Neural cell (in vitro differentiated cells): ENCODE results near the gene DOK6. TPM values are rescaled to one million over a fixed set of nuclear protein-coding genes. Genes with fewer than 3 reads are reported as not detected.

Source experiments
- H2AFZ ChIP-seq: fragments of 200-600, 300-800 bp; sonication (generic), shearing (Covaris generic); 2 replicates; pipeline ENCODE4 v1.6.0; 2014; ENCODE audit warnings: low read depth, mild to moderate bottlenecking, antibody characterized with exemption, low read length, moderate library complexity
- H3F3A ChIP-seq: fragments of 200-600 bp; shearing (Covaris generic); 2 replicates; pipeline ENCODE4 v1.6.1; 2016; ENCODE audit warnings: mild to moderate bottlenecking, moderate library complexity, mixed read lengths, antibody characterized with exemption, low read length; ENCODE audit not compliant: insufficient read depth, poor library complexity, severe bottlenecking
- H3K27ac ChIP-seq: fragments of 200-600, 300-800 bp; sonication (generic), shearing (Covaris generic); 2 replicates; pipeline ENCODE4 v1.5.1; 2014; ENCODE audit warnings: mild to moderate bottlenecking, low read length, moderate library complexity
- H3K27me3 ChIP-seq: fragments of 300-800, 200-600 bp; sonication (generic), shearing (Covaris generic); 2 replicates; pipeline ENCODE4 v1.6.0; 2014; ENCODE audit warnings: mild to moderate bottlenecking, low read depth, low read length, moderate library complexity; ENCODE audit not compliant: insufficient read depth
- H3K36me3 ChIP-seq: fragments of 300-800, 200-600 bp; sonication (generic), shearing (Covaris generic); 2 replicates; pipeline ENCODE4 v1.5.1; 2014; ENCODE audit warnings: mild to moderate bottlenecking, antibody characterized with exemption, low read length, moderate library complexity; ENCODE audit not compliant: insufficient read depth
- H3K4me2 ChIP-seq: fragments of 300-800, 200-600 bp; sonication (generic), shearing (Covaris generic); 2 replicates; pipeline ENCODE4 v1.6.0; 2014; ENCODE audit warnings: mild to moderate bottlenecking, low read length
- H3K4me3 ChIP-seq: fragments of 300-800, 200-600 bp; sonication (generic), shearing (Covaris generic); 2 replicates; pipeline ENCODE4 v1.5.1; 2014; ENCODE audit warnings: mild to moderate bottlenecking, low read length, moderate library complexity
- H3K79me2 ChIP-seq: fragments of 200-600 bp; shearing (Covaris generic); replicated peaks from 2 replicates; pipeline ENCODE4 v1.6.0; 2014; ENCODE audit warnings: mild to moderate bottlenecking, low read length, moderate library complexity; ENCODE audit not compliant: insufficient read depth
- H3K9ac ChIP-seq: fragments of 300-800, 200-600 bp; sonication (generic), shearing (Covaris generic); 2 replicates; pipeline ENCODE4 v1.6.1; 2016; ENCODE audit warnings: mild to moderate bottlenecking, low read length, mixed read lengths
- H3K9me2 ChIP-seq: fragments of 200-600 bp; shearing (Covaris generic); 2 replicates; pipeline ENCODE4 v1.6.1; 2016; ENCODE audit warnings: mild to moderate bottlenecking, low read length, mixed read lengths; ENCODE audit not compliant: insufficient read depth
- H3K9me3 ChIP-seq: fragments of 200-600, 300-800 bp; sonication (generic), shearing (Covaris generic); 2 replicates; pipeline ENCODE4 v1.6.1; 2016; ENCODE audit warnings: mild to moderate bottlenecking, mixed run types, low read length, moderate library complexity, mixed read lengths
- H4K20me1 ChIP-seq: fragments of 200-600 bp; shearing (Covaris generic); 2 replicates; pipeline ENCODE4 v1.6.1; 2016; ENCODE audit warnings: mild to moderate bottlenecking, mixed run types; ENCODE audit not compliant: insufficient read depth
- EP300 ChIP-seq: fragments of 450-650 bp; conservative IDR thresholded peaks from 2 replicates; pipeline ENCODE4 v1.6.1; 2014; ENCODE audit warnings: antibody characterized with exemption, mild to moderate bottlenecking, moderate library complexity; ENCODE audit not compliant: poor library complexity, severe bottlenecking
- EZH2 ChIP-seq: fragments of 200-600, 300-800 bp; shearing (Covaris generic), sonication (generic); IDR thresholded peaks from 2 replicates; pipeline ENCODE4 v1.6.1; 2014; ENCODE audit warnings: antibody characterized with exemption, low read length, borderline replicate concordance, mild to moderate bottlenecking; ENCODE audit not compliant: insufficient read depth, poor library complexity, severe bottlenecking
- MXI1 ChIP-seq: fragments of 450-650 bp; conservative IDR thresholded peaks from 2 replicates; pipeline ENCODE4 v1.6.1; 2014; ENCODE audit warnings: antibody characterized with exemption, mild to moderate bottlenecking; ENCODE audit not compliant: poor library complexity, severe bottlenecking
- POLR2AphosphoS5 ChIP-seq: IDR thresholded peaks from 2 replicates; pipeline ENCODE4 v1.6.1; 2012
- RAD21 ChIP-seq: fragments of 450-650 bp; conservative IDR thresholded peaks from 2 replicates; pipeline ENCODE4 v1.6.1; 2014; ENCODE audit warnings: antibody characterized with exemption, mild to moderate bottlenecking, moderate library complexity
- REST ChIP-seq: IDR thresholded peaks from 2 replicates; pipeline ENCODE4 v1.6.1; 2012; ENCODE audit warnings: borderline replicate concordance
- SMC3 ChIP-seq: fragments of 450-650 bp; conservative IDR thresholded peaks from 2 replicates; pipeline ENCODE4 v1.6.1; 2014; ENCODE audit warnings: antibody characterized with exemption, mild to moderate bottlenecking, moderate library complexity; ENCODE audit not compliant: poor library complexity
- TAF1 ChIP-seq: IDR thresholded peaks from 2 replicates; pipeline ENCODE4 v1.6.1; 2012; ENCODE audit warnings: low read depth
- polyA plus RNA-seq: library from polyadenylated mRNA; depleted of rRNA; stranded (reverse); fragments of >200 nt; gene quantifications from 2 replicates; pipeline ENCODE4 v1.2.3, GENCODE V29; 2014
- TF ChIP-seq, protein P1 (sequence below): fragments of 450-650 bp; IDR thresholded peaks from 2 replicates; pipeline ENCODE4 v1.5.1; 2014; ENCODE audit warnings: antibody characterized with exemption, mild to moderate bottlenecking, moderate library complexity; ENCODE audit not compliant: poor library complexity, severe bottlenecking

DOK6 gene
- polyA plus RNA-seq, 1 donor from 2014 or later = 9.7 TPM

DNA sequence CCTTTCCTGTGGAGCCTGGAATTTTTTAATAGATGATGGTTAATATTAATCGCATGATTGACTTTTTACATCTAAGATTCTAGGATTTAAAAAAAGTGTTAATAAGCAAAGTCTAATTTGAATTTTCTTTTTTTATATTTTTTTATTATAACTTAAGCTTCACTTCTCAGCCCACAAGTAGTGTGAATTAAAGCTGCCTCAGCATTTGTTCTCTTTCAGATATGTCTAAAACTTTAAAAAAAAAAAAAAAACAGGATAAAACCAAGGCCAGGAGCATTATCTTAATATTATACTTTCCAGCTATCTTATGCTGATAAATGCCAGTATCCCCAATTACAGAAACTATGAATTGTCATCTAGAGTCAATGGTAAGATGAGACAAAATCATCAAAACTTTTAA lies 437.3 kb downstream of the DOK6 start:
- Histone ChIP-seq H3K9me2 (no peaks in the 10 kb centered on the region), H3K9ac (no peak overlapping the region), H3K27ac (no peak overlapping the region), H4K20me1 (no peaks in the 10 kb centered on the region), H3K4me2 (no peak overlapping the region), H3K79me2 (no peaks in the 10 kb centered on the region), H3K9me3 (no peaks in the 10 kb centered on the region), H3F3A (no peaks in the 10 kb centered on the region), H3K4me3 (no peak overlapping the region), H2AFZ (no peak overlapping the region), H3K36me3 (no peaks in the 10 kb centered on the region), H3K27me3 (no peaks in the 10 kb centered on the region)
- TF ChIP-seq SMC3 = no peak

GRCh38 chr18:69838620-69839411 lies 438.1 kb downstream of the DOK6 start:
- no peak overlapping the region for H3K27ac ChIP-seq
- H3K79me2 ChIP-seq = no peaks in the 10 kb centered on the region
- no peaks in the 10 kb centered on the region for H3K9me3 ChIP-seq
- H2AFZ ChIP-seq = no peak overlapping the region
- no peaks in the 10 kb centered on the region for H3F3A ChIP-seq
- no peaks in the 10 kb centered on the region for H3K36me3 ChIP-seq
- no peaks in the 10 kb centered on the region for H3K27me3 ChIP-seq
- H3K4me3 ChIP-seq = no peak overlapping the region
- no peak for TF ChIP-seq REST
- TF ChIP-seq, protein P1, sequence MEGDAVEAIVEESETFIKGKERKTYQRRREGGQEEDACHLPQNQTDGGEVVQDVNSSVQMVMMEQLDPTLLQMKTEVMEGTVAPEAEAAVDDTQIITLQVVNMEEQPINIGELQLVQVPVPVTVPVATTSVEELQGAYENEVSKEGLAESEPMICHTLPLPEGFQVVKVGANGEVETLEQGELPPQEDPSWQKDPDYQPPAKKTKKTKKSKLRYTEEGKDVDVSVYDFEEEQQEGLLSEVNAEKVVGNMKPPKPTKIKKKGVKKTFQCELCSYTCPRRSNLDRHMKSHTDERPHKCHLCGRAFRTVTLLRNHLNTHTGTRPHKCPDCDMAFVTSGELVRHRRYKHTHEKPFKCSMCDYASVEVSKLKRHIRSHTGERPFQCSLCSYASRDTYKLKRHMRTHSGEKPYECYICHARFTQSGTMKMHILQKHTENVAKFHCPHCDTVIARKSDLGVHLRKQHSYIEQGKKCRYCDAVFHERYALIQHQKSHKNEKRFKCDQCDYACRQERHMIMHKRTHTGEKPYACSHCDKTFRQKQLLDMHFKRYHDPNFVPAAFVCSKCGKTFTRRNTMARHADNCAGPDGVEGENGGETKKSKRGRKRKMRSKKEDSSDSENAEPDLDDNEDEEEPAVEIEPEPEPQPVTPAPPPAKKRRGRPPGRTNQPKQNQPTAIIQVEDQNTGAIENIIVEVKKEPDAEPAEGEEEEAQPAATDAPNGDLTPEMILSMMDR = no peak
- TF ChIP-seq POLR2AphosphoS5 = no peak
- TF ChIP-seq RAD21 = no peak
- TF ChIP-seq TAF1 = no peak
- no peak for TF ChIP-seq SMC3
- no peak for TF ChIP-seq EP300
- TF ChIP-seq MXI1 = no peak
- no peak for TF ChIP-seq EZH2
- no peak overlapping the region for H3K4me2 ChIP-seq
- no peaks in the 10 kb centered on the region for H4K20me1 ChIP-seq
- no peaks in the 10 kb centered on the region for H3K9me2 ChIP-seq
- H3K9ac ChIP-seq = no peak overlapping the region
